Tibial nerve (tissue), 4 donors: ENCODE results near the gene KIF1C.
"Not testable (repeated sequence)": the region's sequence is repeated elsewhere in the genome, so short reads cannot be mapped to it uniquely, and the experiment has no call there.

ENCODE experiments used
- EP300 ChIP-seq, 2 donors: sonication (generic); formaldehyde crosslinking; IDR thresholded peaks; one replicate each; pipeline ENCODE4 v1.6.1; 2017; ENCODE audit warnings: antibody characterized with exemption in 2 of 2, mild to moderate bottlenecking in 1 of 2
- POLR2A ChIP-seq, 2 donors: fragments of 450-650 bp; IDR thresholded peaks; one replicate each; pipeline ENCODE4 v1.6.1; 2017; ENCODE audit warnings: antibody characterized with exemption in 2 of 2, mild to moderate bottlenecking in 2 of 2, moderate library complexity in 2 of 2
- TF ChIP-seq, protein P1 (sequence below), 5 experiments: fragments of 200-600 bp in 3 of 5; fragments of 450-650 bp in 2 of 5; sonication (generic) in 3 of 5; IDR thresholded peaks; one replicate each; pipeline ENCODE4 v1.5.1; 2016 to 2019; ENCODE audit warnings: antibody characterized with exemption in 5 of 5, mild to moderate bottlenecking in 3 of 5, moderate library complexity in 2 of 5

DNA sequence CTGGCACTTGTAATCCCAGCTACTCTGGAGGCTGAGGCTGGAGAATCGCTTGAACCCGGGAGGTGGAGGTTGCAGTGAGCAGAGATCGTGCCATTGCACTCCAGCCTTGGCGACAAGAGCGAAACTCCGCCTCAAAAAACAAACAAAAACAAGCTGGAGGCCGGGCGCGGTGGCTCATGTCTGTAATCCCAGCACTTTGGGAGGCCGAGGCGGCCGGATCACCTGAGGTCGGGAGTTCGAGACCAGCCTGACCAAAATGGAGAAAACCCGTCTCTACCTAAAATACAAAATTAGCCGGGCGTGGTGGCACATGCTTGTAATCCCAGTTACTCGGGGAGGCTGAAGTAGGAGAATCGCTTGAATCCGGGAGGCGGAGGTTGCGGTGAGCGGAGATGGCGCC, 79.5 kb downstream of the KIF1C start:
- TF ChIP-seq, protein P1, sequence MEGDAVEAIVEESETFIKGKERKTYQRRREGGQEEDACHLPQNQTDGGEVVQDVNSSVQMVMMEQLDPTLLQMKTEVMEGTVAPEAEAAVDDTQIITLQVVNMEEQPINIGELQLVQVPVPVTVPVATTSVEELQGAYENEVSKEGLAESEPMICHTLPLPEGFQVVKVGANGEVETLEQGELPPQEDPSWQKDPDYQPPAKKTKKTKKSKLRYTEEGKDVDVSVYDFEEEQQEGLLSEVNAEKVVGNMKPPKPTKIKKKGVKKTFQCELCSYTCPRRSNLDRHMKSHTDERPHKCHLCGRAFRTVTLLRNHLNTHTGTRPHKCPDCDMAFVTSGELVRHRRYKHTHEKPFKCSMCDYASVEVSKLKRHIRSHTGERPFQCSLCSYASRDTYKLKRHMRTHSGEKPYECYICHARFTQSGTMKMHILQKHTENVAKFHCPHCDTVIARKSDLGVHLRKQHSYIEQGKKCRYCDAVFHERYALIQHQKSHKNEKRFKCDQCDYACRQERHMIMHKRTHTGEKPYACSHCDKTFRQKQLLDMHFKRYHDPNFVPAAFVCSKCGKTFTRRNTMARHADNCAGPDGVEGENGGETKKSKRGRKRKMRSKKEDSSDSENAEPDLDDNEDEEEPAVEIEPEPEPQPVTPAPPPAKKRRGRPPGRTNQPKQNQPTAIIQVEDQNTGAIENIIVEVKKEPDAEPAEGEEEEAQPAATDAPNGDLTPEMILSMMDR (IDR thresholded peaks at IDR 0.05) = not testable (repeated sequence)
- not testable (repeated sequence) for TF ChIP-seq POLR2A, EP300 (IDR thresholded peaks at IDR 0.05)
